GM21786 (cell line): ENCODE results near the gene PANK3.

Source experiments
- ATAC-seq: cut with Tn5 transposase; IDR thresholded peaks from one replicate; pipeline ENCODE4 v1.9.1; 2021; ENCODE audit not compliant: unreplicated experiment

PANK3 gene

GRCh38 chr5:168578538-168579487, at the start of gene PANK3:
Gene PANK3, minus strand, starts transcription at chr5:168579368. Its CDS starts 85 bp downstream, at chr5:168579283.
- ATAC-seq = peak; percentile 43

DNA sequence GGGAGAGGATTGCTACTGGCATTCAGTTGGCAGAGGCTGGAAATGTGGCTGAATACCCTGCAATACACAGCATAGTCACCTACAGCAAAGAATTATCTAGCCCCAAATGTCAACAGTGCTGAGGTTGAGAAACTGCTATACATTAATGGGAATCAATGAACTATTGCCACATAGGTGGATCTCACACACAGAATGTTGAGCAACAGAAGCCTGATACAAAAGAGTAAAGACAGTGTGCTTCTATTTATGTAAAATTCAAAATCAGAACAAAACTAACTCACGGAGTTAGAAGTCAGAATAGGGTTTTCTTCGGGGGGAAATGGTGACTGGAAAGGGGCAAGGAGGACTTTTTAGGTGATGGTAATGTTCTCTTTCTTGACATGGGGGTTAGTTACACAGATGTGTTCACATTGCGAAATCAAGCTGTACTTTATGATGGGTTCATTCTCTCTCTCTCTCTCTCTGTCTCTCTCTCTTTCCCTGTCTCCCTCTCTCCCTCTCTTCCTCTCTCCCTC, 45.7 kb upstream of the PANK3 start:
- no peak for ATAC-seq

GRCh38 chr5:168620807-168621206, 41.6 kb upstream of the PANK3 start:
- no peak for ATAC-seq

DNA sequence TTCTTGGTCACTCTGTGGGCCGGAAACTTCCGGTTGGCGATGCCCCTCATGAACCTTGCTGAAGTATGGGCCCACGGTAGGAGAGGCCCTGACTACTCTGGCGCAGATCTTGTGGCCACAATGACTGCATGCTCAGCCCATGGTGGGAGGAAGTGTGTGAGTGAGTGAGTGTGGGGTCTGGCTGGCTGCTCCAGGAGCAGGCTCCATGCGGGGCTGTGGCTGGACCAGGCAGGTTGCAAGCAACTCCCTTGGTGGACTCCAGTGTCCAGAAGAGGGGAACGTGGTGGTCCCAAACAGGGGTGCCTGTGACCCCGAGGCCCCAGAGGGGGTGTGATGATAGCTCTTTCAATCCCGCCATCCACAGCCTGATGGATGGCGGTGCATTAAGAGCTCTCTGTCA, 35.5 kb upstream of the PANK3 start:
- ATAC-seq = no peak

DNA sequence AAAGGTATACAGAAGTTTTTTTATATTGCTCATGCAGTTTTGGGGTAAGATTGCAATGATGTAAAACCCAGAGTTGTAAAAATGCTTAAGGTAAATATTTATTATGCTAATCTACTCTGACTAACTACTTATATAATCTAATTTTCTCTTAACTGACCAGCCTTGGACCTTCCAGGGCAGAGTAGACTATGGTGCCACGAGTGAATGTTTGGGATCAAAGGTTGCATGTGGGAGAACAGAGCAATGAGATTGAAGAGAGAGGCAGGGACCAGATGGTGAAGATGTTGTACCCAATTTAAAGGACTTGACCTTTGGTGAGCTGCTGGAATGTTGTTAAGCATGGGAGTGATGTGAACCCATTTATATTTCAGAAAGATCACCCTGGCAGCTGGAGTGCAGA, 34.8 kb upstream of the PANK3 start:
- no peak for ATAC-seq

DNA sequence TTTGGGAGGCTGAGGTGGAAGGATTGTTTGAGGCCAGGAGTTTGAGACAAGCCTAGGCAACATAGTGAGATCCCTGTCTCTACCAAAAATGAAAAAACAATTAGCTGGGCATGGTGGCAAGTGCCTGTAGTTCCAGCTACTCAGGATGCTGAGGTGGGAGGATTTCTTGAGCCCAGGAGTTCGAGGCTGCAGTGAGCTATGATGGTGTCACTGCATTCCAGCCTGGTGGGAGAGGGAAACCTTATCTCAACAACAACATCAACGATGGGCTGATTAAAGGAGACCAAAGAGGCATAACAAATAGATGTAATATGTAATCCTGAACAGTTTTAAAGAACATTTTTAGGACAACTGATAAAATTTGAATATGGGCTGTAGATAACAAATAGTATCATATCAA, 34.2 kb upstream of the PANK3 start:
- no peak for ATAC-seq

DNA sequence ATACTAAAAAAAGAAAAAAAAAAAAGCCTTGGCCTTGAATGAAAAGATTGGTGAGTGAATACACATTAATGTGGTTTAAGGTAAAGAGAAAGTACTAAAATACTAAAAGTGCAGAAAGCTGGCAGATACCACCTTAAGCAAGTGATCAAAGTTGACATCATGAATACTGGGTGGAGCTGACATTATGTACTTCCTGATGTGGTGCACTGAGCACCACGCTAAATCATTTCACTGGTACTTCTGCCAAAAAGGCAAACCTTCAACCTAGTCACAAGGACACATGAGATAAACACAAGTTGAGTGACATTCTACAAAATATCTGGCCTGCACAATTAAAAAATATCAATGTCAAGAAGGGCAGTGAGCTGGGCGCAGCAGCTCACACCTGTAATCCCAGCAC, 33.8 kb upstream of the PANK3 start:
- ATAC-seq = no peak

DNA sequence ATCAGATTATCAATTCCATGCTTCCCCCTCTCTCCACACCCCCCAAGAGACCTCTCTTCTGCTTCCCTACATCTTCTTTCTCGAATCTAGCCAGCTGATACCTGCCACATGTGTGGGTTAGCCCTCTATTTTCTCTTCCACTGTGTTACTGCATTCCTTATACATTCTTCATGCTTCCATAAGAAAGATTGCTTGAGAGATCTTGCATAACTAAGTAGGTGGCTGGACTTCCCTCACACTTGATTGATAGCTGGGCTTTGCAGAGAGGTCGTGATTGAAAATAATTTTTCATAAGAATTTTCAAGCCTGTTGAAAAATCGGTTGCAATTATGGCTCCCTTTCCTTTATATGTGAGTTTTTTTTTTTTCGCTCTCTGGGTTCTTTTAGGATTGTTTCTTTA, 33.0 kb upstream of the PANK3 start:
- no peak for ATAC-seq

DNA sequence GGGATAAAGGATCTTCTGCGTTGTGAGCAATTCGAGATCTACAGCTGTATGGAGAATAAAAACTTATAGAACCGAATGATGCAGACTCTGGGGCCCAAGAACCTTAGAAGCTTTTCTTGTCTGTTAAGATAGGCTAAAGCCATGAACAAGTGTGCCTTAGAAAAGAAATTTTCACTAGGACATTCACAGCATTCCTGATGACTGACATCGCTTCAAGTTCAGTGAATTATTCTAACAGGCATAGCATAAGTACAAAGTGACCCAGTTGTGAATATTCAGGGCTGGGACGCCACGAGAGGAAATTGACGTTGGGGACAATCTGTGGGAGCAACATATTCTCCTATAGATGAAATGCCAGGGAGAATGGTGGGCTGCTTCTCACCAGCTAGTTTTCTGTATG, 32.0 kb upstream of the PANK3 start:
- no peak for ATAC-seq

DNA sequence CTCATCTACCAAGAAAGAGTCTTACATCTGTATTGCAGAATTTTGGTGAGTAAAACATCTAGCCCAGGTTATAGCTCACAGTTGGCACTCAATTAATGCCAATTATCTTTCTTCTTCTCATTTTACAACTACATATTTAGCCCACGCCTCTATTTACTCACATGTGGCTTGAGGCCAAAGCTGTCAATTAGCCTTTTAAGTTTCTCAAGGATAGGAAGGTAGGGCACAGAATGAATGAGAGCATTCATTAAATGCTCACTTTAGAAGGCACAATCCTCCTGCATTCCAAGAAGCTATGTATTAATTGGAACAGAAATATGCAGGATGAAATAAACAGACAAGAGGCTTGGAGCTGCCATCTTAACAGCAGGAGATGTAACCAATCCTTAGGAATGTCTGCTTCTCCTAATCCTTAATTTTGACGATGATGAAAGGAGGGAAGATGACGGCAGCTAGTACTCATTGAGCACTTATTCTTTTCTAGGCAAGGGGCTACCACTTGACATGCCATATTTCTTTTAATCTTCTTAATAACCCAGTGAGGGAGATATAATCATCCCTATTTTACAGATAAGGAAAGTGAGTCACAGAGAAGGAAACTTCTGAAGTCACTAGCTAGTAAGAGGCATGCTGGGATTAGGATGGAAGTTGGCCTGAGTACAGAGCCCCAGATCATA, 30.8 kb upstream of the PANK3 start:
- ATAC-seq = no peak

- ATAC-seq = no peak
These were observed 29.7 kb upstream of the PANK3 start for GRCh38 chr5:168608821-168609220.

GRCh38 chr5:168608386-168608785, 29.2 kb upstream of the PANK3 start:
- no peak for ATAC-seq

- peak; percentile 72 for ATAC-seq
These were observed 28.8 kb upstream of the PANK3 start for GRCh38 chr5:168607946-168608345.

DNA sequence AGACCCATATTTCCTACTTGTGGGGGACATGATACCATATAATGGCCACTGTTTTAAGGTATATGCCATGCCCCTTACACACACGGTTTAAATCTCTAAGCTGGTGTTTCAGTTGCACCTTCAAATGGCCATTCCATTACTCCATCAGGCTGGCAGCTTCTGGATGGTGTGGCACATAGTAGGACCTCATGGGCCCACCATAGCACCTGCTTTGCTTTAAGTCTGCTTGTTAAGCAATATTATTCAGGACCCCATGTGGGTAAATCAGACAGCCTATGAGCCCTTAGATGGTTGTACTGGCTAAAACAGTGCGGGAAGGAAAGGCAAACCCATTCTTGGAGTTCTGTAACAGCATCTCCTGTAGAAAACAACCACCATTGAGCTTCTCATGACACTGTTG, 27.4 kb upstream of the PANK3 start:
- no peak for ATAC-seq

DNA sequence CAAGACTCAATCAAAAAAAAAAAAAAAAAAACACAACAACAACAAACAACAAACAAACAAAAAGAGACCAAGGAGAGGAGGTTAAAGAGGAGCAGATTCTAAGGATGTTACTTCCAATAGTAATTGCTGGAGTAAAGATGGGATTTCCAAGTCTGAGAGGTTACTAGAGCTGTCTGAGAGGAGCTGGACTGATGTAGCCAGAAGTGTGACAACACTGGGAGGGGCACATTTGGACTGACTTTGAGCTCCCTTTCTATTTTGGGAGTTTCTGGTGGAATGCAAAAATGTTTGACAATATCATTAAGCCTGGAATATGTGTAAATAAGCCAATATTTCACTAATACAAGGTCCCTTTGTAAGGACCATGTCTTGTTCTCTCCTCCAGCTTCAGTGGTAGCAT, 25.3 kb upstream of the PANK3 start:
- no peak for ATAC-seq

- ATAC-seq = no peak
These were observed 24.6 kb upstream of the PANK3 start for GRCh38 chr5:168603746-168604145.

DNA sequence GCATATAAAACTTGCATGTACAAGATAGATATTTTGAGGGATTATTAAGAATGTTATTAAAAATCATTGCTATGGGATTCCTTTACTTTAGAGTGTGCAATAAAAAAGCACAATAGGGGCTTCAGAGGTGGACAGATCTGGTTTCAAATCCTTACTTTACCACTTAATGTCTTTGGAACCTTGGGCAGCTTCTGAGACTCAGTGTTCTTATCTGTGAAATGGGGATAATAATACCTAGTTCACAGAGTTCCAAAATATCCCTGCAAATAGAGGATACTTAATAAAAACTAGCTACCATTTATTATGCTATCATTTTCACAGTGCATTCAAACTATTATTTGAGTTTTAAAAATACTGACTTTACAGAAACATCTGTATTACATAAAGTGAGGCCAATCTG, 23.3 kb upstream of the PANK3 start:
- no peak for ATAC-seq

DNA sequence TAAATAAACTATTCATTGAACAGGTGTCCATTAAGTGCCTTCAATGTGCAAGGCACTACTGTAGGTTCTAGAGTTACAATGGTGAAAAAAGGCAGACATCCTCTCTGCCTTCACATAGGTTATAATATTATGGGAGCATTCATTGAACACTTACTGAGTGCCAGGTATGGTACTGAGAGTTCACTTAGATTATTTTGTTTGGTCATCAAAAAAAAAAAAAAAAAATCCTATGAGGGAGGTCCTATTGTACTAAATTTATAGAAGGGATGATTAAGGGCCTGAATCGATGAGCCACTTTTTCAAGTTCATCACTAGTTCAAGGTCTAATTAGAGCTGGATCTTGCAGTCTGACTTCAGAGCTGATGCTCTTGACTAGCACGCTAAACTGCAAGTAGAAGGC, 22.8 kb upstream of the PANK3 start:
- no peak for ATAC-seq

DNA sequence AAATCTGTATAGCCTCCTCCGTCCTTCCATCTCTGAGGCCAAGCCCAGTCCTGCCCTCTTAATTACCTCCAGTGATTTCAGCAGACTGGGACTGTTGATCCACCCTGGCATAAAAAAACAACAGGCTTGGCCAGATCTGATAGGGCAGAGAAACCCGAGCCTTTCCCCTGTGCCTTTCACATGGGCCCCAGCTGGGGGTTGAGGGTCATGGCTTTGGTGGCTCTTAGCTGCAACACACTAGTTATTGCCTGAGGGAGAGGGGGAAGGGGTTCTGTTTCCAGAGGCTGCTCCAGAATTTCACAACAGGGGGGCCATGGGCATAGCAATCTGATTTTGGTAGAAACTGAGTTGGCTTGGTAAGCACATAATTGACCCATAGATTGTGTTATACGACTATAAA, 21.2 kb upstream of the PANK3 start:
- ATAC-seq = no peak

DNA sequence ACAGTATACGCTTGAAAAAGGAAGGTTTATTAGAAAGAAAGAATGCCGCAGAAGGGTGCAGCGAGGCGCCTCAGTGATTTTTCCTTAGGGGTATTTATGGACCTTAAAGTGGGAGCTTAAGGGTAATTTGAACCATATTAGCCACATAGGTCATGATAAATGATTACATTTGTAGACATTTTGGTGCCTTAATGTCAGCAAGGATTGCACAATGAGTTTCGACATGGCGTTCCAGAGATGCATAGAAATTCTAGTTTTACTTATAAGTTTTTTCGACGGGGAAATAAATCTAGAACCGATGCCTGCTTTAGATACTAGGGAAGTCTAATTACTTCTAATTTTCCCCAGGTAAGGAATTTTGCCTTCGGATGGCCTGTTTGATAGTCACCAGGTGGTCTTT, 20.7 kb upstream of the PANK3 start:
- no peak for ATAC-seq

- ATAC-seq = no peak
These were observed 19.5 kb upstream of the PANK3 start for GRCh38 chr5:168598639-168599038.

DNA sequence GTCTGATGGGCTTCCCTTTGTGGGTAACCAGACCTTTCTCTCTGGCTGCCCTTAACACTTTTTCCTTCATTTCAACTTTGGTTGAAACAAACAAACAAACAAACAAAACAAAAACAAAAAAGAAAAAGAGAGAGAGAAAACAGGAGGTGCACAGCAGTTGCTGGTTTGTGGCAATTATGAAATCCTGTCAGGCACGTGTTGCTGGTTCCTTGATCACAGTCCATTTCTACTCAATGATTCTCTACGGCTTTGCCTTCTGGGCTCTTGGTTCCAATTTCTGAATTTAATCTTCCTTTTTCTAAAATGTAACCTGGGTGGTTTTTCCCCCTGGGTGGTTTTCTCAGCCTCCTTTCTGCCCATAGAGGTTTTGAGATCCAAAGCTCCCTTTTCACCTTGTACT, 17.8 kb upstream of the PANK3 start:
- ATAC-seq = no peak
